Measurements from ENCODE around the gene IGSF5.

Gene IGSF5

GRCh38 chr21:39843483-39843882 is 98.5 kb downstream of the IGSF5 start:
- no peak overlapping the region for H3K27ac ChIP-seq
- no peak for TF ChIP-seq ZFX (IDR thresholded peaks at IDR 0.05; ENCODE audit: borderline replicate concordance)
- TF ChIP-seq CTCF (IDR thresholded peaks at IDR 0.05), result no peak

GRCh38 chr21:39843916-39844315 is 98.9 kb downstream of the IGSF5 start:
- no peak overlapping the region for H3K27ac ChIP-seq
- TF ChIP-seq ZFX (IDR thresholded peaks at IDR 0.05; ENCODE audit: borderline replicate concordance) (no peak), CTCF (IDR thresholded peaks at IDR 0.05) (no peak)

- no peak for TF ChIP-seq ZFX (IDR thresholded peaks at IDR 0.05; ENCODE audit: borderline replicate concordance)
- TF ChIP-seq CTCF (IDR thresholded peaks at IDR 0.05), result no peak
- no peak overlapping the region for H3K27ac ChIP-seq
Measured at GRCh38 chr21:39845571-39846130, 100.7 kb downstream of the IGSF5 start.

- TF ChIP-seq CTCF (IDR thresholded peaks at IDR 0.05) (no peak), ZFX (IDR thresholded peaks at IDR 0.05; ENCODE audit: borderline replicate concordance) (no peak)
Measured at GRCh38 chr21:39847877-39848276, 102.9 kb downstream of the IGSF5 start.

GRCh38 chr21:39849014-39849655 is 104.2 kb downstream of the IGSF5 start:
- TF ChIP-seq ZFX (IDR thresholded peaks at IDR 0.05; ENCODE audit: borderline replicate concordance), result no peak
- no peak for TF ChIP-seq CTCF (IDR thresholded peaks at IDR 0.05)

More at GRCh38 chr21:39847877-39848276, 102.9 kb downstream of the IGSF5 start:
- H3K27ac ChIP-seq, result no peak overlapping the region

GRCh38 chr21:39850333-39850732 is 105.3 kb downstream of the IGSF5 start:
- TF ChIP-seq CTCF (IDR thresholded peaks at IDR 0.05), result no peak
- no peak for TF ChIP-seq ZFX (IDR thresholded peaks at IDR 0.05; ENCODE audit: borderline replicate concordance)
- H3K27ac ChIP-seq, result no peak overlapping the region

More at GRCh38 chr21:39849014-39849655, 104.2 kb downstream of the IGSF5 start:
- H3K27ac ChIP-seq, result no peak overlapping the region

GRCh38 chr21:39851002-39851618 is 106.1 kb downstream of the IGSF5 start:
- H3K27ac ChIP-seq, result no peak overlapping the region
- TF ChIP-seq CTCF (IDR thresholded peaks at IDR 0.05) (no peak), ZFX (IDR thresholded peaks at IDR 0.05; ENCODE audit: borderline replicate concordance) (no peak)
